Fibroblast of mammary gland (primary cell): ENCODE measurements around the gene TSEN2.

Source experiments
- DNase-seq: peaks from one replicate; pipeline ENCODE4 v3.0.0-alpha.2; 2010; ENCODE audit warnings: low read depth
- H3K4me3 ChIP-seq: 2 replicates; pipeline ENCODE4 v1.5.1; 2011; ENCODE audit warnings: low read depth, mild to moderate bottlenecking, low read length, moderate library complexity; ENCODE audit not compliant: control insufficient read depth
- TF ChIP-seq, protein P1 (sequence below): conservative IDR thresholded peaks from 2 replicates; pipeline ENCODE4 v1.5.1; 2011; ENCODE audit warnings: low read depth, low read length, inconsistent platforms; ENCODE audit not compliant: control insufficient read depth, insufficient read depth

Gene TSEN2

DNA sequence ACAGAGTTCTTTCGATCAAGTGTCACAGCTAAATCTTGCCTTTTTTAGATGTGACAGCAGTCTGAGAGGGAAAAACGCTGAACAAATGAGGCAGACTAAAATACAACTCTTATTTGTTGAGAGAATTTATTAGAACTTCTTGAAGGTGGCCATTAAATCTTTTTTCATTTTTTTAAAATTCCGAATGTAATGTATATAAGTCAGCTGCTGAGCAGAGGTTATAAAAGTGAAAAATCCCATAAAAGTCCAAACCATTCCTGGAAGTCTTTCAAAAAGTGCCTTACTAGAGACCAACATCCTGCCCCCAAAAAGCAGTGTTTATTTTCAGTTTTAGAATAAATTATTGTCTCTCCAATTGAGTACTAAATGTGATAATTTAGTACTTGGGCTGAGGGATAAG lies 3.1 kb downstream of the TSEN2 start:
- no peak overlapping the region for H3K4me3 ChIP-seq
- no peak for DNase-seq
- TF ChIP-seq, protein P1, sequence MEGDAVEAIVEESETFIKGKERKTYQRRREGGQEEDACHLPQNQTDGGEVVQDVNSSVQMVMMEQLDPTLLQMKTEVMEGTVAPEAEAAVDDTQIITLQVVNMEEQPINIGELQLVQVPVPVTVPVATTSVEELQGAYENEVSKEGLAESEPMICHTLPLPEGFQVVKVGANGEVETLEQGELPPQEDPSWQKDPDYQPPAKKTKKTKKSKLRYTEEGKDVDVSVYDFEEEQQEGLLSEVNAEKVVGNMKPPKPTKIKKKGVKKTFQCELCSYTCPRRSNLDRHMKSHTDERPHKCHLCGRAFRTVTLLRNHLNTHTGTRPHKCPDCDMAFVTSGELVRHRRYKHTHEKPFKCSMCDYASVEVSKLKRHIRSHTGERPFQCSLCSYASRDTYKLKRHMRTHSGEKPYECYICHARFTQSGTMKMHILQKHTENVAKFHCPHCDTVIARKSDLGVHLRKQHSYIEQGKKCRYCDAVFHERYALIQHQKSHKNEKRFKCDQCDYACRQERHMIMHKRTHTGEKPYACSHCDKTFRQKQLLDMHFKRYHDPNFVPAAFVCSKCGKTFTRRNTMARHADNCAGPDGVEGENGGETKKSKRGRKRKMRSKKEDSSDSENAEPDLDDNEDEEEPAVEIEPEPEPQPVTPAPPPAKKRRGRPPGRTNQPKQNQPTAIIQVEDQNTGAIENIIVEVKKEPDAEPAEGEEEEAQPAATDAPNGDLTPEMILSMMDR = no peak

DNA sequence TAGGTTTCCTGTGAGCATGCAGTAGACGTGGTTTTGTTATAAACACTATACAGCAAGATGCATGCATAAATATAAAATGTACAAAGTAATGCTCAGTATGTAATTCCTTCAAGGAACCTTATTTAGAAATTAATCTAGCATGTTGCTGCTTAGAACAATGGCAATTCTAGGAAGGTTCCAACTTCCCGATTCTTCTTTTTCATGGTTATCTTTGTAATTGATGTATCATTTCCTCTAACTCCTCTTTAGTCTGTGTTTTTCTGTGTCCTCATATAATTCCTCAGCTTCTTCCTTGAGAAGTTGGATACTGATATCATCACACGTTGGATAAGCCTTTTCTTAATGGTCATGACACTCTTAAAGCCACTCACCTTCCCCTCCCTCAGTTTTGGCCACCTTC lies 3.5 kb downstream of the TSEN2 start:
- TF ChIP-seq, protein P1 = no peak
- H3K4me3 ChIP-seq = no peak overlapping the region
- DNase-seq = no peak

DNA sequence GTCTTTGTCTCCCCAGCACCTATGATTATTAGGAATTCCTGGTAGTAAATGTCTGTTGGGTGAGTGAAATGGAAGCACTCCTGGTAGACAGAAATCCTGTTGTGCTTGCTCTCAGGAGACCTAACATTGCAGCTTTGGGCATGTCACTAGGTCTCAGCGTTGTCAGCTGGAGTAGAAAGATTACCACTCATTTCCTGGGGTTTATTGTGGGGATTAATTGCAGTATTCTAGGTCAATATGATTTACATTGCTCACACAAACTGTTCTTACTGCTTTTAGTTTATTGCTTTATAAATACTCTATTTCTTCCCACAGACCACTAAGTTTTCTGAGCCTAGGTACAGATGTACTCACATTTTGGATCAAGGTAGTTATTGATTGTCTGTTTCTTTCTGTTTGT lies 5.1 kb downstream of the TSEN2 start:
- TF ChIP-seq, protein P1 = no peak
- DNase-seq = no peak
- H3K4me3 ChIP-seq = no peak overlapping the region

DNA sequence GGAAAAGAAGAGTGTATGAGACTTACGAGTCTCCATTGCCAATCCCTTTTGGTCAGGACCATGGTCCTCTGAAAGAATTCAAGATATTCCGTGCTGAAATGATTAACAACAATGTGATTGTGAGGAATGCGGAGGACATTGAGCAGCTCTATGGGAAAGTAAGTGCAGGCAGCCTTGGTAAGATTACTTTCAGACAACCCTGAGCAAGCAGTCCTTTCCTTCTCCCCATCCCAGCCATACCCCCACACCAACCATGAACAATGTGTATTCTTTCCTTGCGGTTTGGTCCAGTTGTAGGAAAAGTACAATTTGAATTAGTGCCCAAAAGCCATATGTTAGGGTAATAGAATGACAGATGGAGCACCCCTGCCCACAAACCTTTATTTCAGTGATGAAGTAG lies 5.6 kb downstream of the TSEN2 start:
- H3K4me3 ChIP-seq = no peak overlapping the region
- TF ChIP-seq, protein P1 = no peak
- peak; percentile 35 for DNase-seq

DNA sequence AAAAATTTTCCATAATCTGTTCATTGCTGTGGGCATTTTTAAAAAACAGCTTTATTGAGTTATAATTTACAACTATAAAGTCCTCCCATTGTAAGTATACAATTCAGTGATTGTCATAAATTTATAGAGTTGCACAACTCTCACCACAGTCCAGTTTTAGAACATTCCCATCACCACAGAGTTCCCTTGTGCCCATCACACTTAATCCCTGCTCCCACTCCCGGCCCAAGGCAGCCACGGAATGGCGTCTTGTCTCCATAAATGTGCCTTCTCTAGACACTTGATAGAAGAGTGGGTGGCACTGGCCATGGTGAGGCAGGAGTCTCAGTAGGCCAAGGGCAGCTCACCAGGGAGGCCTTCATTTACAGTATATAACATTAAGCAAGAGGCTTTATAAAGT lies 6.3 kb downstream of the TSEN2 start:
- DNase-seq = peak; percentile 61
- no peak overlapping the region for H3K4me3 ChIP-seq
- TF ChIP-seq, protein P1 = no peak

DNA sequence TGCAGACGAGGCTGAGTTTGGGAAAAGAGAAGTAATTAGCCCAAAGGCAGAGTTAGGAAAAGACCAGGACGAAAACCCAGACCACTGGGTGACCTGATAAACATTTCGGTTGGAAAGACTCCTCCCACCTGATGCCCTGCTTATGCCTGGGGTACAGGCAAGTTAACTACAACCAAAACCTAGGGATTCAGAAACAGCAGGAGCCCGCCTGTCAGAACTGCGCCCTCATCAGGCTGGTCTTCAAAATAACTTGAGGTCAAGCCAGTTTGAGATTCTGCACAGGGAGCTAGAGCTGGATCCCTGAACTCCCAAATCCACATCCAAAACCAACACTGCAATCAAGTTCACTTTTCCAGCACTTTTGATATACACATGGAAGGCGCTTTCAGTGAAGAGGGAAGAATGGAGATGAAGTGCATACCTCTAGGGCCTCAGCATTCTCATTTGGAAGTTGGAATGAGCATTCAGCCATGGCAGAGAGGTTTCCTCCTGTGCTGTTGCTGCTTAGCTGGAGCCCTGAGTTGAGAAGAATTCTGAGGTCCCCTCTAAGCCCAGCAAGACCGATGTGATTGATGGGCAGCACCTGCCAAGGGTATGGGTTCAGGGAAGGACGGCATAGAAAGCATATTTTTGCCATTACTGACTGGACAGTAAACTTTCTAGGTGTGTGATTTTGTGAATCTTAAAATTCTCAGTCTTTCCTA lies 11.6 kb downstream of the TSEN2 start:
- DNase-seq = no peak
- TF ChIP-seq, protein P1 = peak; percentile 29
- H3K4me3 ChIP-seq = no peak overlapping the region

DNA sequence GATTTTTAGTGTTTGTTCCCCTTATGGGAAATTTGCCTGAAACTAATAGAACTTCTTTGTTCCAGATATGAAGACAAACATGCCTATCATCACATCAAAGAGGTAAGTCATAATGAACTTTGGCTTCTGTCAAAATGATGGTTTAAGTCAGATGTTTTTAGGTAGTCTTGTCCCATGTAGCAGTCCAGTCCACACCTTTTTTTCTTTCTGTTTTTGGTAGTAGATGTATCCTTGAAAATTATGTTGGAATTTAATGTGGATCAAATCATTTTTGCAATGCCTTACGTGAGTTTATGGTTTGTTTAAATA lies 12.1 kb downstream of the TSEN2 start:
- no peak for DNase-seq
- TF ChIP-seq, protein P1 = no peak
- no peak overlapping the region for H3K4me3 ChIP-seq
